Hypothalamus (tissue), 51 donors: ENCODE data around the gene MMGT1.
"Not testable (repeated sequence)": the region's sequence is repeated elsewhere in the genome, so short reads cannot be mapped to it uniquely, and the experiment has no call there.

ENCODE experiments used
- DNase-seq, 51 donors: peaks; one replicate each; lab custom pipeline; 2025; lab: John Stamatoyannopoulos, UW

MMGT1 gene

GRCh38 chrX:135931644-135932487 is 41.9 kb downstream of the MMGT1 start:
- peak in 29 of 51 donors; percentile 0 to 55 (median 8) for DNase-seq

GRCh38 chrX:135927897-135928296 is 45.9 kb downstream of the MMGT1 start:
- no peak for DNase-seq

- DNase-seq, result no peak
Measured at GRCh38 chrX:135923353-135923752, 50.4 kb downstream of the MMGT1 start.

GRCh38 chrX:135920516-135920915 is 53.3 kb downstream of the MMGT1 start:
- not testable (repeated sequence) for DNase-seq

- DNase-seq, result no peak
Measured at GRCh38 chrX:135914404-135914803, 59.4 kb downstream of the MMGT1 start.
